ENCODE data around the gene GABRG3. TPM values are rescaled to one million over a fixed set of nuclear protein-coding genes. Genes with fewer than 3 reads are reported as not detected.

The GABRG3 gene
- total RNA-seq, 1 donor from 2014 or later: not detected

GRCh38 chr15:27064080-27064479 is 93.1 kb downstream of the GABRG3 start:
- no peaks in the 10 kb centered on the region for H3K27me3 ChIP-seq
- TF ChIP-seq POLR2A (IDR thresholded peaks at IDR 0.05): no peak
- no peak for TF ChIP-seq CTCF (IDR thresholded peaks at IDR 0.05)
- TF ChIP-seq POLR2AphosphoS5 (IDR thresholded peaks at IDR 0.05; ENCODE audit: insufficient read depth in 1 of 2, low read depth in 1 of 2): no peak
- H3K27ac ChIP-seq: no peak overlapping the region
- peaks cover 4% of the 10 kb centered on the region for H3K9me3 ChIP-seq
- no peak for DNase-seq (ENCODE audit: extremely low spot score in 2 of 2)
- no peak overlapping the region for H3K4me3 ChIP-seq
- intact Hi-C loops (cut with DNase I): no loop called here
- H3K36me3 ChIP-seq: no peaks in the 10 kb centered on the region
- no peaks in the 10 kb centered on the region for H3K4me1 ChIP-seq

GRCh38 chr15:27065151-27065550 is 94.2 kb downstream of the GABRG3 start:
- no peaks in the 10 kb centered on the region for H3K36me3 ChIP-seq
- no peak overlapping the region for H3K4me3 ChIP-seq
- DNase-seq (ENCODE audit: extremely low spot score in 2 of 2): no peak
- TF ChIP-seq POLR2AphosphoS5 (IDR thresholded peaks at IDR 0.05; ENCODE audit: insufficient read depth in 1 of 2, low read depth in 1 of 2): no peak
- TF ChIP-seq POLR2A (IDR thresholded peaks at IDR 0.05): no peak
- no peak for TF ChIP-seq CTCF (IDR thresholded peaks at IDR 0.05)
- no peak overlapping the region for H3K27ac ChIP-seq
- peaks cover 4% of the 10 kb centered on the region for H3K9me3 ChIP-seq
- no peaks in the 10 kb centered on the region for H3K4me1 ChIP-seq
- H3K27me3 ChIP-seq: no peaks in the 10 kb centered on the region
- intact Hi-C loops (cut with DNase I): no loop called here

- no peaks in the 10 kb centered on the region for H3K27me3 ChIP-seq
- H3K4me3 ChIP-seq: no peak overlapping the region
- TF ChIP-seq POLR2AphosphoS5 (IDR thresholded peaks at IDR 0.05; ENCODE audit: insufficient read depth in 1 of 2, low read depth in 1 of 2): no peak
- no peak for TF ChIP-seq POLR2A (IDR thresholded peaks at IDR 0.05)
- no peak for TF ChIP-seq CTCF (IDR thresholded peaks at IDR 0.05)
- intact Hi-C loops (cut with DNase I): no loop called here
- H3K4me1 ChIP-seq: no peaks in the 10 kb centered on the region
- H3K36me3 ChIP-seq: no peaks in the 10 kb centered on the region
- DNase-seq (ENCODE audit: extremely low spot score in 2 of 2): no peak
- peaks cover 4% of the 10 kb centered on the region for H3K9me3 ChIP-seq
- H3K27ac ChIP-seq: no peak overlapping the region
Observed at GRCh38 chr15:27065785-27066184, 94.8 kb downstream of the GABRG3 start.

GRCh38 chr15:27066446-27066845 is 95.5 kb downstream of the GABRG3 start:
- H3K36me3 ChIP-seq: no peaks in the 10 kb centered on the region
- no peak overlapping the region for H3K27ac ChIP-seq
- intact Hi-C loops (cut with DNase I): no loop called here
- DNase-seq (ENCODE audit: extremely low spot score in 2 of 2): no peak
- TF ChIP-seq POLR2AphosphoS5 (IDR thresholded peaks at IDR 0.05; ENCODE audit: insufficient read depth in 1 of 2, low read depth in 1 of 2): no peak
- TF ChIP-seq CTCF (IDR thresholded peaks at IDR 0.05): no peak
- no peak for TF ChIP-seq POLR2A (IDR thresholded peaks at IDR 0.05)
- H3K27me3 ChIP-seq: no peaks in the 10 kb centered on the region
- H3K4me3 ChIP-seq: no peak overlapping the region
- H3K4me1 ChIP-seq: no peaks in the 10 kb centered on the region
- H3K9me3 ChIP-seq: peaks cover 4% of the 10 kb centered on the region

GRCh38 chr15:27067175-27067574 is 96.2 kb downstream of the GABRG3 start:
- intact Hi-C loops (cut with DNase I): no loop called here
- no peaks in the 10 kb centered on the region for H3K36me3 ChIP-seq
- no peak overlapping the region for H3K27ac ChIP-seq
- H3K4me3 ChIP-seq: no peak overlapping the region
- TF ChIP-seq CTCF (IDR thresholded peaks at IDR 0.05) (no peak), POLR2A (IDR thresholded peaks at IDR 0.05) (no peak)
- DNase-seq (ENCODE audit: extremely low spot score in 2 of 2): no peak
- peaks cover 4% of the 10 kb centered on the region for H3K9me3 ChIP-seq
- H3K27me3 ChIP-seq: no peaks in the 10 kb centered on the region
- H3K4me1 ChIP-seq: no peaks in the 10 kb centered on the region

Measured in vagina (tissue), 2 donors.